ENCODE measurements around the gene PAAF1.

The PAAF1 gene

DNA sequence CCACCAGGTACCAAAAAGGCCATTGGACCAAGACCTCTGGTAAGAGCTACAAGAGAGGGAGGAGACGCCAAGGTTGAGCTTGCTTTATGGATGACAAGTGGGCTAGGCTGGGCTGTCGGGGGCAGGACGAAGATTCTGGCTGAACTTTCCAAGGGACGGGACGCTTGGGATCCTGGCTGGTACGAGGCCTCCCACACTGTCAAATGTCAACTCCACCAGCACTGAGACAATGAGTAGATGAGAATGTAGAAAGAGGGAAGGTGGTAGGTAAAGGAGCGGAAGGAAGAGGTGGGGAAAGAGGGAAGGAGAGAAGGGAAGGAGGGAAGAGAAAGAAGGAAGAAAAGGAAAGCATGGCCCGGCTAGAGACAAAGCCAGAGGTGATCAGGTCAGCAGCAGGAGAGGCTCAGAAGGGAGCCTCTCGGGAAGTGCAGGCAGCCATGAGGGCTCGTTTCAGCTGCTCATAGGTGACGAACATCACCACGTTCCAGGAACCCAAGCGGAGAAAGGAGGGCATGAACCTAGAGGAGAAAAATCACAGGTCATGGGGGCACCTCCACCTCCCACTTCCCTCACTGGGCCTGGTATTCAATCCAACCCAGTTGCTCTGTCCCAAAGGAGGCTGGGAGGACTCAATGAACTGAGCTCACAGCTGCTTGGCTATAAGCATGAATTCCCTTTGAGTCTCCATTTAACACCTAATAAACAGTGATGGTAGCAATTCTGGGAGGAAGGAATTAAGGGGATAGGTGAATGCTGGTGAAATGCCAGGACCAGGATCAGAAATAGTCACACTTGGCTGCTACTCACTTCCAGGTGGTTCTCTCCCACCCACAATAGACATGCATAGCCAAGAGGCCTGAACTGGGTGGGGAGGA lies 98.0 kb downstream of the PAAF1 start:
- no peak for DNase-seq

DNA sequence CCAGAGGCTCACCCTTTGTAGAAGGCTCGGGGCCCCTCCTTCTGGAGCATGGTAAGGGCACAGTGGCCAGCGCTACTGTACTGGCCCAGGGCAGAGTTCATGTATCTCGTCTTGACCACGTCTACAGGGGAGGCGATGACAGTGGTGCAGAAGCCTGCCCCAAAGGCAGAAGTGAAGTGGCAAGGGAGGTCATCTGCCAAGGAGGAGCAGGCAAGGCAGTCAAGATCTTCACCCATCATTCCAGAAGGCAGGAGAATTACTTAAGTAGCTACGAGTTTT lies 98.6 kb downstream of the PAAF1 start:
- no peak for DNase-seq

- no peak for DNase-seq
Observed at GRCh38 chr11:73976451-73977151, 99.8 kb downstream of the PAAF1 start.

DNA sequence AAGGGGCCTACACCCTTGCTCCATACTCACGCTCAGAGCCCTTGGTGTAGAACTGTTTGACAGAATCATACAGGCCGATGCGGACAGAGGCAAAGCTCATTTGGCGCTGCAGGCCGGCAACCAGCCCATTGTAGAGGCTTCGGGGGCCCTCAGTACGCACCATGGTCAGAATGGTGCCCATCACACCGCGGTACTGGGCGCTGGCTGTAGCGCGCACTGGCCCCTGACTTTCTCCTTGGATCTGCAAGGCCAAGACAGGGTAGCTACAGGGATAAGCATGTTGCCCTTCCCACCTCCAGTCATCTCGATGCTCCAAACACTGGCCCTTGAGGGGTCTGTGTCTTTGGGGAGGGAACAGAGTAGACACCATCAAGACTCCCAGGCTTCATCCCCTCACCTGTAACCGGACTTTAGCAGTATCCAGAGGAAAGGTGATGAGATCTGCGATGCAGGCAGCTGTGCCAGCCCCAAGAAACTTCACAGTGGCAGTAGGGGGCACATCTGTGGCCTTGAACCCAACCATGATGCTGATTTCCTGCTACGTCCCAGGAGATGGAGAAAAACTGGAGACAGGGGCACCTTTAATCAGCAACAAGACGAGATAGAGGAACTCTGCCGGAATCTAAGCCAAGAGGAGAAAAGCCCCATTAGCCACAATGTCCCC lies 101.2 kb downstream of the PAAF1 start:
- DNase-seq, result no peak

GRCh38 chr11:73978576-73979086 lies 101.8 kb downstream of the PAAF1 start:
- no peak for DNase-seq

GRCh38 chr11:73980001-73980961 lies 103.5 kb downstream of the PAAF1 start:
- peak; percentile 72 for DNase-seq

Measured in activated naive CD4-positive, alpha-beta T cell treated with Interleukin-2 at 50 U/mL for 16 hours (primary cell).